Globus pallidus (tissue), 1 donor: ENCODE data around the gene CDK5R2.

Experiments used
- DNase-seq: peaks from one replicate; pipeline ENCODE4 v3.0.0-alpha.2; 2015; ENCODE audit warnings: low spot score

Gene CDK5R2

DNA sequence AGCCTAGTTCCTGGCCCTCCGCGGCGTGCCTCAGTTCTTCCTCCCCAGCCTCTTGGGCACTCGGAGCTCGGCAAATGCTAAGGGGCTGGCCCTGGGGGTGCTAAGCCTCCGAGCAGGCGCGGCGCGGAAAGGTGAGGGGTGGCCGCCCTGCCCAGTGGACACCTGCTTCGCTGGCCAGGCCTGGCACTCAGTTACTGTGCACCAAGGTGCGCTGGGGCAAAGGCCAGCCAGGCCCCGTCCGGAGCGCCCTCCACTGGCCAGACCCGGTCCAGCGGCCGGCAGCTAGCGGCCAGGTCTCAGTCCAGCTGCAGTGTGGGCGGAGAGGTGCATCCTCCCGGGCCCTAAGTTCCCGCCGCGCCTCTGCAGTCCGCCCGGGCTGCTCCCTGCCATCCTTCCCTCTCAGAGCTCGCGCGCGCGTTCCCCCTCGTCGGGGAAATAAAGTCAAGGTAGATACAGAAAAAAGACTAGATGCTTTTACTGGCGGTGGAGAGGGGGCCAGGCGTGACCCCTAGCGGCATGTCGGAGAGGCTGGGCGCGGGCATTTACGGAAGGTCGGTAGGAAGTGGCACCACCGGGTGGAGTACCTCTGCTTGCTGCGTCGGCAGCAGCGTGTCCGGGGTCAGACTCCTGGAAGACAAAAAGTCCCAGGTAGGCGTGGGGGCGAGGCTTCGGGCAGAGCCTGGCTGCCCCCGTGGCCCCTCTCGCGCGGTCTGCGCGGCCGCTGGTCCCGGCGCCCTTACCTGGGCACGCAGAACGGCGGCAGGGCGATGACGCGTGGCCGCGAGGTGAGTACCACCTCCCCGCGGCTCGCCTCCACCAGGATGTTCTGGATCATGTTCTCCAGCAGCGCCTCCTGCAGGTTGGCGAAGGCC is 43.2 kb downstream of the CDK5R2 start:
- no peak for DNase-seq

DNA sequence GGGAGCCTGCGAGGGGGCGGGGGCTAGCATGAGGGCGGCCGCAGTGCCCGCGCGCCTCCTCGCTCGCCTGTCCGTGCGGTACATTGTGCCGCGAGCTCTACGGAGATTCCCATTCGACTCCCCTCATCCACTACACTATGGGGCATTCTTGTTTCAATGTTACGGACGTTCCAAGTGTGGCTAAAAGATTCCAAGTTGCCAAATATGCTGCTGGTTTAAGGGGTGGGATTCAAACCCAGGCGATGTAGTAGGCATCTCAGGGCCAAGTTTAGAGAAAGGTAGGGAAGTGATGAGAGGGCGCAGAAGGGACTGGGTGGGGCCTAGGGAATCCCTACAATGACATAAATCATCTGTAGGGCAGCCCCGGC is 43.8 kb downstream of the CDK5R2 start:
- DNase-seq: no peak

DNA sequence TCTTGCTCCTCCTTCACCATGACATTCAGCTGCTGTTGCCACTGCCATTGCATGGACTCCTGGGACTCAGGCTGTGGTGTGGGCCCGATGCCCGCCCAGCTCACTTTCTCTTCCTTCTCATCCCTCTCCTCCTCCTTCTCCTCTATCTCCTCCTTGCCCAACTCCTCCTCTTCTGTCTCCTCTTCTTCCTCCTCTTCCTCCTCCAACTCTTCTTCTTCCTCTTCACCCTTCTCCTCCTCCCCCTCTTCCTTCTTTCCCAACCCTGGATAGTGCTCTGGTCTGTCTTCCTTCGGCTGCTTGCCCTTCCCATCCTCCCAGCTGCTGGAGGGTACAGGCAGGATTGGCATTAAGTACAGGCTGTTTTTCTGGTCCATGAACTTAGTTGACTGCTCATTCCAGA is 44.5 kb downstream of the CDK5R2 start:
- no peak for DNase-seq

DNA sequence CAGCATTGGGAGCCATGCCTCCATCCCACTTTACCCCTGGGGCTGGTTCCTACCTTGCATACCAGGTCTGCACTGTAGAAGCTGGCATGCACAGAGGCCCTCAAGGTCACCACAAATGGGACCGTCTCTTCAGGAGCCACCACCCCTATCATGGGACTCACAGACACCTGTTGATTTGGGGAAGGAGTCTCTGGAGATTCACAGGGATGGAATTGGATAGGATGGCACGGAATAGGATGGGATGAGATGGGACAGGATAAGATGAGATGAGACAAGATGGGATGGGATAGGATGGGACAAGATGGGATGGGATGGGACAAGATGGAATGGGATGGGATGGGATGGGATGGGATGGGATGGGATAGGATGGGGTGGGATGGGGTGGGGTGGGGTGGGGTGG is 49.8 kb downstream of the CDK5R2 start:
- no peak for DNase-seq

DNA sequence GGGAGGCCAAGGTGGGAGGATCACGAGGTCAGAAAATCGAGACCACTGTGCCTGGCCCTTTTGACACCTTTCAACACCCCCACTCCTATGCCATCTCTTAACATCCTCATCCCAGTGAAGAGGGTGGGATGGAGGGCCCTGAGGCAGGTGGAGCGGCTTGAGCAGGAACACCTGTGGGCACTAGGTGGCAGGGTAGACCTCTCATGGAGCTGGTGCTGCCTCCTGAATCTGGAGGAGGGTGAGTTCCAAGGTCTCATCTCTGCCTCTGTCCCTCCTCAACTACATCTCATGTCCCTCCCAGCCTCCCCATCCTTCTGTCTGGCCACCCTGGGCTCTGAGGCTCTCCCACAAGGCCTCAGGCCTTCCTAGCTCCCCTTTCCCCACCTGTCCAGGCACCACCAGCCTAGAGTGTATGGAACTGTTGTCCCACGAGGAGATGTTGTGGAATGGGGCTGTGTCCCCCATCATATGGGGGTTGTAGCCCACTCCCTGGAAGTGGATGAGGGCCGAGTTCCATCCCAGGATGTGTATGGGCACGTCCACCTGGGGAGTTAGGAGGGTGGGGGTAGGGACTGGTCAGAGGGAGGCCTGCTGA is 50.8 kb downstream of the CDK5R2 start:
- no peak for DNase-seq

DNA sequence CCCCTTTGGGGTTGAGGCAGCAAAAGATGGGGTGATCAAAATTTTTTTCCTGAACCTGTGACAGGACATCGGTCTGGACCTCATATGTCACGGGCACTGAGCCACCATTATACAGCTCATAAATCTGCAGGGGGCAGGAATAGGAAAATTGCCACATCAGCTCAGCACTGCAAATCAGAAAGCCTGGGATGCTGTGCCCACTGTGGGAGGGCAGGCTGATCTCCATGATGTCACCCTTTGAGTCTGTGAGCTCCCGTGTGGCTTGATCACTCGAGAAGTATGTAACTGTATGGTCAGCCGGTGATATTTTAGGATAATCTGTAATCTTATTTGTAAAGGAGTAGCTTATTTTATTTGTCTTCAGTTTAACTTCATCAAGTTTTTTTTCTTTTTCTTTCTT is 51.4 kb downstream of the CDK5R2 start:
- DNase-seq: no peak
